ENCODE data around the gene WFIKKN2. TPM values are rescaled to one million over a fixed set of nuclear protein-coding genes. Genes with fewer than 3 reads are reported as not detected.

WFIKKN2 gene
- total and polyA plus RNA-seq, 2 of the 13 experiments (the other 11 are each of a cell fraction or from before 2014, with no cell fraction given): not detected

DNA sequence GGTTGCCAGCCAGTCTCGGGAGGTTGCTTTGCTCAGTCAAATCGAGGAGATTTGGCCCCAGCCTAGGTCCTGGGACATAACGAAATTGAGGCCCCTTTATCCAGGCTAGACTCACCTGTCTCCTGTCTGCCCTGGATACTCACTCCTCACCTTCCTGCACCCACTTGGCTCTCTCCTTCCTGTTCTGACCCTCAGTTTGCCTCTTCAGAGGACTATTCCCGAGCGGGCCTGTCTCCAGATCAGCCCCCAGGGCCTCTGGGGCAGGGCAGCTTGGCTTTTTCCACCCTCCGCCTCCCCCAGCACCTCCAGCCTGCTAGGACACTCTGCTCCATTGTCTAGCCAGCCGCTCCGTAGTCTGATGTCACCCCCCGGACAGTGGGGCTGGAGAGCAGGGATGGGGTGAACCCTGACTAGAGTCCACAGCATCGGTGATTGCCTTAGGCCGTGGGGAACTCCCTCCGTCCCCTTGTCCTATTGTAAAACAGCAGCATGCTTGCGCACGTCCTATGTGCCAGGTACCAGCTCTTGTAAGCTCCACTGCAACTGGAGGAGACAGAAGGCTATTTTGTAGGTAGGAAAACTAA lies 8.8 kb downstream of the WFIKKN2 start (continued):
- TF ChIP-seq, protein P1, sequence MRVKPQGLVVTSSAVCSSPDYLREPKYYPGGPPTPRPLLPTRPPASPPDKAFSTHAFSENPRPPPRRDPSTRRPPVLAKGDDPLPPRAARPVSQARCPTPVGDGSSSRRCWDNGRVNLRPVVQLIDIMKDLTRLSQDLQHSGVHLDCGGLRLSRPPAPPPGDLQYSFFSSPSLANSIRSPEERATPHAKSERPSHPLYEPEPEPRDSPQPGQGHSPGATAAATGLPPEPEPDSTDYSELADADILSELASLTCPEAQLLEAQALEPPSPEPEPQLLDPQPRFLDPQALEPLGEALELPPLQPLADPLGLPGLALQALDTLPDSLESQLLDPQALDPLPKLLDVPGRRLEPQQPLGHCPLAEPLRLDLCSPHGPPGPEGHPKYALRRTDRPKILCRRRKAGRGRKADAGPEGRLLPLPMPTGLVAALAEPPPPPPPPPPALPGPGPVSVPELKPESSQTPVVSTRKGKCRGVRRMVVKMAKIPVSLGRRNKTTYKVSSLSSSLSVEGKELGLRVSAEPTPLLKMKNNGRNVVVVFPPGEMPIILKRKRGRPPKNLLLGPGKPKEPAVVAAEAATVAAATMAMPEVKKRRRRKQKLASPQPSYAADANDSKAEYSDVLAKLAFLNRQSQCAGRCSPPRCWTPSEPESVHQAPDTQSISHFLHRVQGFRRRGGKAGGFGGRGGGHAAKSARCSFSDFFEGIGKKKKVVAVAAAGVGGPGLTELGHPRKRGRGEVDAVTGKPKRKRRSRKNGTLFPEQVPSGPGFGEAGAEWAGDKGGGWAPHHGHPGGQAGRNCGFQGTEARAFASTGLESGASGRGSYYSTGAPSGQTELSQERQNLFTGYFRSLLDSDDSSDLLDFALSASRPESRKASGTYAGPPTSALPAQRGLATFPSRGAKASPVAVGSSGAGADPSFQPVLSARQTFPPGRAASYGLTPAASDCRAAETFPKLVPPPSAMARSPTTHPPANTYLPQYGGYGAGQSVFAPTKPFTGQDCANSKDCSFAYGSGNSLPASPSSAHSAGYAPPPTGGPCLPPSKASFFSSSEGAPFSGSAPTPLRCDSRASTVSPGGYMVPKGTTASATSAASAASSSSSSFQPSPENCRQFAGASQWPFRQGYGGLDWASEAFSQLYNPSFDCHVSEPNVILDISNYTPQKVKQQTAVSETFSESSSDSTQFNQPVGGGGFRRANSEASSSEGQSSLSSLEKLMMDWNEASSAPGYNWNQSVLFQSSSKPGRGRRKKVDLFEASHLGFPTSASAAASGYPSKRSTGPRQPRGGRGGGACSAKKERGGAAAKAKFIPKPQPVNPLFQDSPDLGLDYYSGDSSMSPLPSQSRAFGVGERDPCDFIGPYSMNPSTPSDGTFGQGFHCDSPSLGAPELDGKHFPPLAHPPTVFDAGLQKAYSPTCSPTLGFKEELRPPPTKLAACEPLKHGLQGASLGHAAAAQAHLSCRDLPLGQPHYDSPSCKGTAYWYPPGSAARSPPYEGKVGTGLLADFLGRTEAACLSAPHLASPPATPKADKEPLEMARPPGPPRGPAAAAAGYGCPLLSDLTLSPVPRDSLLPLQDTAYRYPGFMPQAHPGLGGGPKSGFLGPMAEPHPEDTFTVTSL (CRISPR knock-in tag; IDR thresholded peaks at IDR 0.05; ENCODE audit: borderline replicate concordance): peak; percentile 52; the same call in 1 of the 2 replicates
- TF ChIP-seq ZNF792 (CRISPR knock-in tag; IDR thresholded peaks at IDR 0.05): peak; percentile 76
- TF ChIP-seq HNRNPL (IDR thresholded peaks at IDR 0.05; ENCODE audit: low read depth, low read length): no peak
- TF ChIP-seq, protein P2, sequence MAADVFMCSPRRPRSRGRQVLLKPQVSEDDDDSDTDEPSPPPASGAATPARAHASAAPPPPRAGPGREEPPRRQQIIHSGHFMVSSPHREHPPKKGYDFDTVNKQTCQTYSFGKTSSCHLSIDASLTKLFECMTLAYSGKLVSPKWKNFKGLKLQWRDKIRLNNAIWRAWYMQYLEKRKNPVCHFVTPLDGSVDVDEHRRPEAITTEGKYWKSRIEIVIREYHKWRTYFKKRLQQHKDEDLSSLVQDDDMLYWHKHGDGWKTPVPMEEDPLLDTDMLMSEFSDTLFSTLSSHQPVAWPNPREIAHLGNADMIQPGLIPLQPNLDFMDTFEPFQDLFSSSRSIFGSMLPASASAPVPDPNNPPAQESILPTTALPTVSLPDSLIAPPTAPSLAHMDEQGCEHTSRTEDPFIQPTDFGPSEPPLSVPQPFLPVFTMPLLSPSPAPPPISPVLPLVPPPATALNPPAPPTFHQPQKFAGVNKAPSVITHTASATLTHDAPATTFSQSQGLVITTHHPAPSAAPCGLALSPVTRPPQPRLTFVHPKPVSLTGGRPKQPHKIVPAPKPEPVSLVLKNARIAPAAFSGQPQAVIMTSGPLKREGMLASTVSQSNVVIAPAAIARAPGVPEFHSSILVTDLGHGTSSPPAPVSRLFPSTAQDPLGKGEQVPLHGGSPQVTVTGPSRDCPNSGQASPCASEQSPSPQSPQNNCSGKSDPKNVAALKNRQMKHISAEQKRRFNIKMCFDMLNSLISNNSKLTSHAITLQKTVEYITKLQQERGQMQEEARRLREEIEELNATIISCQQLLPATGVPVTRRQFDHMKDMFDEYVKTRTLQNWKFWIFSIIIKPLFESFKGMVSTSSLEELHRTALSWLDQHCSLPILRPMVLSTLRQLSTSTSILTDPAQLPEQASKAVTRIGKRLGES (CRISPR knock-in tag; IDR thresholded peaks at IDR 0.05; ENCODE audit: borderline replicate concordance): no peak
- TF ChIP-seq PLRG1 (conservative IDR thresholded peaks at IDR 0.05): no peak
- TF ChIP-seq KMT2B (CRISPR knock-in tag; IDR thresholded peaks at IDR 0.05): peak; percentile 60
- TF ChIP-seq U2AF2 (IDR thresholded peaks at IDR 0.05; ENCODE audit: low read depth, low read length): no peak
- TF ChIP-seq SP140L (CRISPR knock-in tag; IDR thresholded peaks at IDR 0.05; ENCODE audit: borderline replicate concordance): no peak
- TF ChIP-seq SRY (CRISPR knock-in tag; IDR thresholded peaks at IDR 0.05): no peak
- 0 out of 2 replicates have a peak, but pooled peaks have one; percentile 25 for TF ChIP-seq NFYB (CRISPR knock-in tag; IDR thresholded peaks at IDR 0.05)
- no peak for TF ChIP-seq NFE2 (CRISPR knock-in tag; IDR thresholded peaks at IDR 0.05)
- TF ChIP-seq NR2F6 (IDR thresholded peaks at IDR 0.05): peak; percentile 37; the same call in 1 of the 2 replicates
- TF ChIP-seq NR2F6 (CRISPR knock-in tag; IDR thresholded peaks at IDR 0.05): peak; percentile 74
- TF ChIP-seq, protein P3, sequence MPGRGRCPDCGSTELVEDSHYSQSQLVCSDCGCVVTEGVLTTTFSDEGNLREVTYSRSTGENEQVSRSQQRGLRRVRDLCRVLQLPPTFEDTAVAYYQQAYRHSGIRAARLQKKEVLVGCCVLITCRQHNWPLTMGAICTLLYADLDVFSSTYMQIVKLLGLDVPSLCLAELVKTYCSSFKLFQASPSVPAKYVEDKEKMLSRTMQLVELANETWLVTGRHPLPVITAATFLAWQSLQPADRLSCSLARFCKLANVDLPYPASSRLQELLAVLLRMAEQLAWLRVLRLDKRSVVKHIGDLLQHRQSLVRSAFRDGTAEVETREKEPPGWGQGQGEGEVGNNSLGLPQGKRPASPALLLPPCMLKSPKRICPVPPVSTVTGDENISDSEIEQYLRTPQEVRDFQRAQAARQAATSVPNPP (CRISPR knock-in tag; IDR thresholded peaks at IDR 0.05): no peak
- TF ChIP-seq, protein P4, sequence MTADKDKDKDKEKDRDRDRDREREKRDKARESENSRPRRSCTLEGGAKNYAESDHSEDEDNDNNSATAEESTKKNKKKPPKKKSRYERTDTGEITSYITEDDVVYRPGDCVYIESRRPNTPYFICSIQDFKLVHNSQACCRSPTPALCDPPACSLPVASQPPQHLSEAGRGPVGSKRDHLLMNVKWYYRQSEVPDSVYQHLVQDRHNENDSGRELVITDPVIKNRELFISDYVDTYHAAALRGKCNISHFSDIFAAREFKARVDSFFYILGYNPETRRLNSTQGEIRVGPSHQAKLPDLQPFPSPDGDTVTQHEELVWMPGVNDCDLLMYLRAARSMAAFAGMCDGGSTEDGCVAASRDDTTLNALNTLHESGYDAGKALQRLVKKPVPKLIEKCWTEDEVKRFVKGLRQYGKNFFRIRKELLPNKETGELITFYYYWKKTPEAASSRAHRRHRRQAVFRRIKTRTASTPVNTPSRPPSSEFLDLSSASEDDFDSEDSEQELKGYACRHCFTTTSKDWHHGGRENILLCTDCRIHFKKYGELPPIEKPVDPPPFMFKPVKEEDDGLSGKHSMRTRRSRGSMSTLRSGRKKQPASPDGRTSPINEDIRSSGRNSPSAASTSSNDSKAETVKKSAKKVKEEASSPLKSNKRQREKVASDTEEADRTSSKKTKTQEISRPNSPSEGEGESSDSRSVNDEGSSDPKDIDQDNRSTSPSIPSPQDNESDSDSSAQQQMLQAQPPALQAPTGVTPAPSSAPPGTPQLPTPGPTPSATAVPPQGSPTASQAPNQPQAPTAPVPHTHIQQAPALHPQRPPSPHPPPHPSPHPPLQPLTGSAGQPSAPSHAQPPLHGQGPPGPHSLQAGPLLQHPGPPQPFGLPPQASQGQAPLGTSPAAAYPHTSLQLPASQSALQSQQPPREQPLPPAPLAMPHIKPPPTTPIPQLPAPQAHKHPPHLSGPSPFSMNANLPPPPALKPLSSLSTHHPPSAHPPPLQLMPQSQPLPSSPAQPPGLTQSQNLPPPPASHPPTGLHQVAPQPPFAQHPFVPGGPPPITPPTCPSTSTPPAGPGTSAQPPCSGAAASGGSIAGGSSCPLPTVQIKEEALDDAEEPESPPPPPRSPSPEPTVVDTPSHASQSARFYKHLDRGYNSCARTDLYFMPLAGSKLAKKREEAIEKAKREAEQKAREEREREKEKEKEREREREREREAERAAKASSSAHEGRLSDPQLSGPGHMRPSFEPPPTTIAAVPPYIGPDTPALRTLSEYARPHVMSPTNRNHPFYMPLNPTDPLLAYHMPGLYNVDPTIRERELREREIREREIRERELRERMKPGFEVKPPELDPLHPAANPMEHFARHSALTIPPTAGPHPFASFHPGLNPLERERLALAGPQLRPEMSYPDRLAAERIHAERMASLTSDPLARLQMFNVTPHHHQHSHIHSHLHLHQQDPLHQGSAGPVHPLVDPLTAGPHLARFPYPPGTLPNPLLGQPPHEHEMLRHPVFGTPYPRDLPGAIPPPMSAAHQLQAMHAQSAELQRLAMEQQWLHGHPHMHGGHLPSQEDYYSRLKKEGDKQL (CRISPR knock-in tag; IDR thresholded peaks at IDR 0.05; ENCODE audit: low read depth): no peak
- no peak; the same call in 1 of the 2 replicates for TF ChIP-seq KAT8 (CRISPR knock-in tag; IDR thresholded peaks at IDR 0.05)
